GM23248 (cell line): ENCODE results near the gene COL13A1. TPM values are rescaled to one million over a fixed set of nuclear protein-coding genes. Genes with fewer than 3 reads are reported as not detected.

Experiments used
- DNase-seq: peaks from one replicate; pipeline ENCODE4 v3.0.0-alpha.2; 2015
- H2AFZ ChIP-seq: fragments of 200-600 bp; sonication (generic); 2 replicates; pipeline ENCODE4 v1.6.1; 2016; ENCODE audit warnings: antibody characterized with exemption
- H3F3A ChIP-seq: fragments of 200-600 bp; sonication (generic); 2 replicates; pipeline ENCODE4 v1.6.1; 2016; ENCODE audit warnings: mild to moderate bottlenecking, antibody characterized with exemption, mixed run types; ENCODE audit not compliant: insufficient read depth
- H3K27ac ChIP-seq: fragments of 200-600 bp; sonication (generic); 2 replicates; pipeline ENCODE4 v1.5.1; 2016; ENCODE audit warnings: mild to moderate bottlenecking
- H3K27me3 ChIP-seq: fragments of 200-600 bp; sonication (generic); replicated peaks from 2 replicates; pipeline ENCODE4 v1.6.1; 2016; ENCODE audit warnings: mild to moderate bottlenecking; ENCODE audit not compliant: insufficient read depth
- H3K36me3 ChIP-seq: fragments of 200-600 bp; sonication (generic); 2 replicates; pipeline ENCODE4 v1.6.1; 2016; ENCODE audit warnings: low read depth, mild to moderate bottlenecking
- H3K4me1 ChIP-seq: fragments of 200-600 bp; sonication (generic); 2 replicates; pipeline ENCODE4 v1.6.1; 2016; ENCODE audit warnings: mild to moderate bottlenecking; ENCODE audit not compliant: insufficient read depth
- H3K4me2 ChIP-seq: fragments of 200-600 bp; sonication (generic); one replicate; pipeline ENCODE4 v1.6.1; 2016; ENCODE audit warnings: mild to moderate bottlenecking; ENCODE audit not compliant: unreplicated experiment
- H3K4me3 ChIP-seq: fragments of 200-600 bp; sonication (generic); 2 replicates; pipeline ENCODE4 v1.5.1; 2016; ENCODE audit warnings: mild to moderate bottlenecking
- H3K79me2 ChIP-seq: fragments of 200-600 bp; sonication (generic); 2 replicates; pipeline ENCODE4 v1.6.1; 2016; ENCODE audit warnings: mild to moderate bottlenecking; ENCODE audit not compliant: insufficient read depth
- H3K9ac ChIP-seq: fragments of 200-600 bp; sonication (generic); 2 replicates; pipeline ENCODE4 v1.6.1; 2016; ENCODE audit warnings: mild to moderate bottlenecking
- H3K9me2 ChIP-seq: fragments of 200-600 bp; sonication (generic); 2 replicates; pipeline ENCODE4 v1.6.1; 2016; ENCODE audit warnings: mixed run types, mild to moderate bottlenecking, moderate library complexity; ENCODE audit not compliant: insufficient read depth
- H3K9me3 ChIP-seq: fragments of 200-600 bp; sonication (generic); one replicate; pipeline ENCODE4 v1.6.1; 2017; ENCODE audit warnings: low read depth
- H4K20me1 ChIP-seq: fragments of 200-600 bp; sonication (generic); 2 replicates; pipeline ENCODE4 v1.6.0; 2016; ENCODE audit not compliant: insufficient read depth
- EZH2 ChIP-seq: fragments of 200-600 bp; sonication (generic); IDR thresholded peaks from 2 replicates; pipeline ENCODE4 v1.6.1; 2018; ENCODE audit warnings: antibody characterized with exemption, mild to moderate bottlenecking; ENCODE audit not compliant: insufficient read depth, poor library complexity, severe bottlenecking
- EZH2phosphoT487 ChIP-seq: fragments of 200-600 bp; sonication (generic); IDR thresholded peaks from 2 replicates; pipeline ENCODE4 v1.6.1; 2018; ENCODE audit warnings: antibody characterized with exemption, moderate library complexity, mild to moderate bottlenecking, low read depth; ENCODE audit not compliant: insufficient read depth
- WGBS, 2 experiments: methylation state at CpG; one replicate each; pipeline ENCODE4 v1.1.6; 2015 to 2017; ENCODE audit warnings: low lambda C conversion rate in 2 of 2, low coverage in 1 of 2; ENCODE audit errors: missing lambda C conversion rate in 2 of 2; 5-methylcytosine and 5-hydroxymethylcytosine counted together
- in situ Hi-C: fragments of 300-500 bp; cut with MboI; formaldehyde crosslinking; loops from 2 replicates; pipeline ENCODE4 v1.15.0; 2020
- polyA plus RNA-seq: library from polyadenylated mRNA; unstranded; fragments of >200 nt; fragmentation: Nextera tagmentation; extraction: Ambion mirVana; gene quantifications from 2 replicates; pipeline ENCODE4 v1.2.1, GENCODE V29; 2016
- total RNA-seq: library from RNA; depleted of rRNA; stranded (reverse); fragments of >200 nt; shearing (Covaris generic); gene quantifications from 2 replicates; pipeline ENCODE4 v1.2.3, GENCODE V29; 2014

Gene COL13A1
- total and polyA plus RNA-seq, 2 experiments from 2014 or later, result 12.8 to 17.3 TPM

DNA sequence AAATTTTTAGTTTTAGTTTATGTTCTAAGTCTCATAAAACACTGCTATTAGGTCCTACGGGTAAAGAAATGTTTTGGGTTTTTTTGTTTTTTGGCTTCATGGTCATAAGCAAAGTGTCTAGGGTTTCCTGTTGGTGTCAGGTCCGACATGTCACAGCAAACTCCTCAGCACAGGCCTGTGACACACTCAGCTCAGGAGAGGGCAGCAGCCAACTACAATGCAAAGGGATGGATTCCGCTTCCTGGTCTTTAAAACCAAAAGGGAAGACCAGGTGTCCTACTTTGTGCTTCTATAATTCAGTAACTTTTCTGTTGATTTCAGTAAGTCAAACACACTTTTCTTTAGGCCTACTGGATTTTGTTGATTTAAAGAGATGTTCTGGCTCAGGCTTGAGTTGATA is 167.1 kb downstream of the COL13A1 start:
- H3K27ac ChIP-seq, result no peak overlapping the region
- H3K4me1 ChIP-seq, result no peaks in the 10 kb centered on the region
- TF ChIP-seq EZH2 (no peak), EZH2phosphoT487 (no peak)
- no peaks in the 10 kb centered on the region for H3K36me3 ChIP-seq
- no peak overlapping the region for H3K4me3 ChIP-seq
- in situ Hi-C loops, result no loop called here
- H2AFZ ChIP-seq, result no peak overlapping the region
- no peak overlapping the region for H3K9ac ChIP-seq
- H3K27me3 ChIP-seq, result peaks cover 70% of the 10 kb centered on the region
- no peaks in the 10 kb centered on the region for H3K9me2 ChIP-seq
- peaks cover 9% of the 10 kb centered on the region; the same call in 1 of the 2 replicates for H3F3A ChIP-seq
- no peak overlapping the region for H3K4me2 ChIP-seq
- H3K79me2 ChIP-seq, result no peaks in the 10 kb centered on the region
- no peaks in the 10 kb centered on the region for H3K9me3 ChIP-seq
- H4K20me1 ChIP-seq, result no peaks in the 10 kb centered on the region
- 46 to 57% methylated on average over 3 of the region's 3 CpGs for WGBS, 2 experiments
- DNase-seq, result no peak

GRCh38 chr10:69969977-69970376 is 168.3 kb downstream of the COL13A1 start:
- 70 to 77% methylated on average over 2 to 3 of the region's 3 CpGs for WGBS, 2 experiments
- H3K27me3 ChIP-seq, result peaks cover 70% of the 10 kb centered on the region

DNA sequence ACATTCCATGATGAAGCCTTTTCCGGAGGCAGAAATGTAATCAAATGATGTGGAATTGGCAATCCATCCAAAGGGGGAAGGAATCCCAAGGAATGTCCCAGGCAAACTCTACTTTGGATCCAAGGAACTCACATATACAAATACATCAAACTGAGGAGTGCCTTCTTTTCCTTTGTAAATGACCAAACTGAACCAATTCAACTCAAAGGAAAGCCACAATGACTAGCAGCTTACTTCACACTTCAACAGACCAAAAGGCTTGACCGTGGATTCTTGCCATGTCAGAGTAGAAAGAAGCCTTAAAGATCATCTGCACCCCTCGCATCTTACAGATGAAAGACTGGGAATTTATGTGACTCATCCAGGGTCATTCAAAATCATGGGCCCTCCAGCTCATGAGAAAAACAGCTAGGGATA is 171.3 kb downstream of the COL13A1 start:
- H3K27me3 ChIP-seq, result peaks cover 74% of the 10 kb centered on the region
- H3K79me2 ChIP-seq, result no peaks in the 10 kb centered on the region
- no peak overlapping the region for H3K4me3 ChIP-seq
- DNase-seq, result peak; percentile 37
- no peak overlapping the region for H2AFZ ChIP-seq
- no peak overlapping the region for H3K9ac ChIP-seq
- no peaks in the 10 kb centered on the region for H4K20me1 ChIP-seq
- H3K36me3 ChIP-seq, result no peaks in the 10 kb centered on the region
- TF ChIP-seq EZH2, result no peak
- no peak for TF ChIP-seq EZH2phosphoT487
- H3K9me2 ChIP-seq, result no peaks in the 10 kb centered on the region
- no peaks in the 10 kb centered on the region for H3K9me3 ChIP-seq
- in situ Hi-C loops, result no loop called here
- H3K4me2 ChIP-seq, result no peak overlapping the region
- H3K4me1 ChIP-seq, result peaks cover 13% of the 10 kb centered on the region
- H3K27ac ChIP-seq, result no peak overlapping the region
- 45% methylated on average over 3 of the region's 3 CpGs for WGBS, 2 experiments
- H3F3A ChIP-seq, result peaks cover 27% of the 10 kb centered on the region; the same call in 1 of the 2 replicates

More at GRCh38 chr10:69969977-69970376, 168.3 kb downstream of the COL13A1 start:
- H3K36me3 ChIP-seq, result no peaks in the 10 kb centered on the region
- H4K20me1 ChIP-seq, result no peaks in the 10 kb centered on the region
- H3K9ac ChIP-seq, result no peak overlapping the region
- no peak overlapping the region for H2AFZ ChIP-seq
- TF ChIP-seq EZH2 (no peak), EZH2phosphoT487 (no peak)
- in situ Hi-C loops, result no loop called here
- H3K4me3 ChIP-seq, result no peak overlapping the region
- no peaks in the 10 kb centered on the region for H3K9me3 ChIP-seq
- H3K4me1 ChIP-seq, result peaks cover 7% of the 10 kb centered on the region
- H3K4me2 ChIP-seq, result no peak overlapping the region
- H3K27ac ChIP-seq, result no peak overlapping the region
- no peak for DNase-seq
- H3F3A ChIP-seq, result peaks cover 19% of the 10 kb centered on the region; the same call in 1 of the 2 replicates
- no peaks in the 10 kb centered on the region for H3K9me2 ChIP-seq
- no peaks in the 10 kb centered on the region for H3K79me2 ChIP-seq

DNA sequence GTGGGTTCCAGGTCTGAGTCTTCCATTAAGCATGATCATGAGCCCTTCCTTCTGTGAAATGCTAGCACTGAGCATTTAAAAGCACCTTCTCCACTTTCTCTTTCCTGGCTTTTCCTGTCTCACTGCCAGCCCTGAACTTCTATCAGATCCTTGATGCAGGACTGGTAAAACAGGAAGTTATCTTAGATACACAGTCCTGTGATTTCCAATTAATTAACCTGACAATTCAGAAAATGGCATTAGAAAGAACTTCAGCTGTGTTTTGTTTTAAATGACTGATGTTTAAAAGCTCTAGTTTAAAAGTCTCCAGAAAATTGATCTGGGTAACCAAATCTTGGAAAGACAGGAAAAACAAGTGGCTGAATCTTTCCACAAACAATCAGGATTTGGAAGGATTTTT is 172.0 kb downstream of the COL13A1 start:
- Histone ChIP-seq H3K79me2 (no peaks in the 10 kb centered on the region), H3F3A (peaks cover 27% of the 10 kb centered on the region; the same call in 1 of the 2 replicates), H3K27ac (no peak overlapping the region), H2AFZ (no peak overlapping the region), H3K4me3 (no peak overlapping the region), H3K4me2 (no peak overlapping the region), H3K27me3 (peaks cover 67% of the 10 kb centered on the region), H4K20me1 (no peaks in the 10 kb centered on the region), H3K9me3 (no peaks in the 10 kb centered on the region), H3K4me1 (peaks cover 13% of the 10 kb centered on the region), H3K9ac (no peak overlapping the region), H3K9me2 (no peaks in the 10 kb centered on the region), H3K36me3 (no peaks in the 10 kb centered on the region)
- in situ Hi-C loops, result no loop called here
- TF ChIP-seq EZH2phosphoT487 (no peak), EZH2 (no peak)
- no peak for DNase-seq
